H1 (cell line): ENCODE results near the gene EPB41L4B.
A peak's percentile ranks its signal among the peaks of the same experiment; 100 is the strongest.

ENCODE experiments used
- ASH2L ChIP-seq: fragments of 200-600, 300-600 bp; sonication (generic); IDR thresholded peaks from one replicate; pipeline ENCODE4 v1.7.1; 2017; ENCODE audit warnings: low read length
- CHD7 ChIP-seq: fragments of 300-600 bp; sonication (generic); IDR thresholded peaks from 2 replicates; pipeline ENCODE4 v1.7.1; 2012; ENCODE audit warnings: low read length, moderate library complexity, mild to moderate bottlenecking, inconsistent platforms; ENCODE audit not compliant: insufficient replicate concordance
- CTCF ChIP-seq, 3 experiments: IDR thresholded peaks; 1 replicate in 2 of 3; 2 replicates in 1 of 3; pipeline versions ENCODE4 v1.5.1 to v1.6.1; 2011; ENCODE audit warnings: low read length in 3 of 3, mild to moderate bottlenecking in 3 of 3, inconsistent platforms in 2 of 3, low read depth in 1 of 3, moderate library complexity in 1 of 3; ENCODE audit not compliant: insufficient read depth in 1 of 3; ENCODE audit errors: control extremely low read depth in 1 of 3
- FOSL1 ChIP-seq: IDR thresholded peaks from 2 replicates; pipeline ENCODE4 v1.6.1; 2011; ENCODE audit warnings: mild to moderate bottlenecking, low read depth, low read length, moderate library complexity; ENCODE audit not compliant: insufficient read depth
- GABPA ChIP-seq: IDR thresholded peaks from 2 replicates; pipeline ENCODE4 v1.6.1; 2011; ENCODE audit warnings: mild to moderate bottlenecking, low read length, moderate library complexity, borderline replicate concordance; ENCODE audit not compliant: insufficient read depth
- MAX ChIP-seq: IDR thresholded peaks from 2 replicates; pipeline ENCODE4 v1.6.1; 2012; ENCODE audit warnings: inconsistent platforms
- PHF8 ChIP-seq: fragments of 200-600 bp; sonication (generic); conservative IDR thresholded peaks from 2 replicates; pipeline ENCODE4 v1.7.1; 2012; ENCODE audit warnings: low read depth, mild to moderate bottlenecking, inconsistent platforms, low read length, moderate library complexity
- TAF1 ChIP-seq: IDR thresholded peaks from 2 replicates; pipeline ENCODE4 v1.6.1; 2011; ENCODE audit warnings: mild to moderate bottlenecking, low read depth, low read length

- TF ChIP-seq GABPA (no peak), TAF1 (no peak), CTCF (IDR thresholded peaks at IDR 0.05; ENCODE audit: control extremely low read depth in 1 of 3, insufficient read depth in 1 of 3, low read depth in 1 of 3, low read length in 3 of 3) (no peak), MAX (0 out of 2 replicates have a peak, but pooled peaks have one; percentile 29), ASH2L (no peak), PHF8 (no peak), FOSL1 (no peak), CHD7 (no peak)
Measured at GRCh38 chr9:109355564-109356297, 34.9 kb upstream of the EPB41L4B start.
